K562 (cell line): ENCODE measurements around the gene TRERF1. TPM values are rescaled to one million over a fixed set of nuclear protein-coding genes. Genes with fewer than 3 reads are reported as not detected.

ENCODE experiments used
- ATAC-seq: fragments of 200-7000 bp; cut with Tn5 transposase; 3 replicates; pipeline ENCODE4 v1.9.1; 2020; ENCODE audit warnings: moderate library complexity
- BruUV-seq: library from RNA; stranded (reverse); fragments of 400-500 nt; replicated peaks from 2 replicates; lab custom pipeline; 2021; lab: Mats Ljungman, UMichigan
- CTCF ChIA-PET: fragments of 300-600 bp; formaldehyde crosslinking; extraction: SDS; loops from one replicate; lab custom pipeline; 2021; ENCODE audit warnings: low intra/inter-chr PET ratio; lab: Yijun Ruan, JAX
- POLR2A ChIA-PET: fragments of 300-600, 350-650 bp; sonication (Branson Sonifier 250); formaldehyde crosslinking; extraction: SDS; loops from one replicate; lab custom pipeline; 2021; ENCODE audit warnings: antibody characterized with exemption, inconsistent platforms; lab: Yijun Ruan, JAX
- DNase-seq, 4 experiments: peaks; one replicate each; pipeline versions ENCODE4 v3.0.0 to v3.0.0-alpha.2; 2011 to 2018; ENCODE audit warnings: low spot score in 3 of 4, mixed read lengths in 3 of 4; ENCODE audit errors: extremely low read depth in 1 of 4
- FAIRE-seq: peaks from 2 replicates; lab custom pipeline; 2011; peaks lifted over from hg19 to GRCh38; lab: Jason Lieb, UNC
- H2AFZ ChIP-seq: 2 replicates; pipeline ENCODE4 v1.6.0; 2011; ENCODE audit warnings: low read depth, low read length, control low read depth, inconsistent platforms
- H3K27ac ChIP-seq: fragments of 200-600 bp; 3 replicates; pipeline ENCODE4 v1.8.0; 2011; ENCODE audit warnings: low read depth, mild to moderate bottlenecking, control low read depth, inconsistent platforms, low read length, moderate library complexity, mixed read lengths; ENCODE audit errors: extremely low read depth
- H3K27me3 ChIP-seq, 2 experiments: fragments of 300-600 bp in 1 of 2; 2 replicates in 1 of 2; 3 replicates in 1 of 2; pipeline versions ENCODE4 v1.6.0 to v1.8.0; 2011; ENCODE audit warnings: inconsistent platforms in 2 of 2, low read length in 2 of 2, mild to moderate bottlenecking in 1 of 2, mixed read lengths in 1 of 2, moderate library complexity in 1 of 2; ENCODE audit not compliant: control insufficient read depth in 2 of 2, insufficient read depth in 2 of 2
- H3K36me3 ChIP-seq: fragments of 300-600 bp; 3 replicates; pipeline ENCODE4 v1.8.0; 2011; ENCODE audit warnings: mild to moderate bottlenecking, low read length, inconsistent platforms; ENCODE audit not compliant: control insufficient read depth, insufficient read depth
- H3K4me1 ChIP-seq, 2 experiments: fragments of 200-600 bp in 1 of 2; replicated peaks in 1 of 2; 2 replicates in 1 of 2; 3 replicates in 1 of 2; pipeline versions ENCODE4 v1.5.1 to v1.8.0; 2011; ENCODE audit warnings: inconsistent platforms in 2 of 2, low read length in 2 of 2, mild to moderate bottlenecking in 1 of 2, mixed read lengths in 1 of 2, moderate library complexity in 1 of 2; ENCODE audit not compliant: control insufficient read depth in 2 of 2, insufficient read depth in 2 of 2
- H3K4me2 ChIP-seq: 2 replicates; pipeline ENCODE4 v1.6.1; 2011; ENCODE audit warnings: low read length, control low read depth, inconsistent platforms, mixed read lengths; ENCODE audit not compliant: insufficient read depth
- H3K4me3 ChIP-seq: fragments of 200-600 bp; sonication (generic), shearing (Covaris generic); 2 replicates; pipeline ENCODE4 v1.5.1; 2016; ENCODE audit warnings: control low read depth, inconsistent platforms
- H3K79me2 ChIP-seq: fragments of 200-600 bp; 3 replicates; pipeline ENCODE4 v1.8.0; 2011; ENCODE audit warnings: low read length, inconsistent platforms; ENCODE audit not compliant: control insufficient read depth, insufficient read depth
- H3K9ac ChIP-seq, 2 experiments: 2 replicates each; pipeline versions ENCODE4 v1.6.0 to v1.6.1; 2011; ENCODE audit warnings: low read depth in 2 of 2, low read length in 2 of 2, control low read depth in 1 of 2, inconsistent platforms in 1 of 2, mild to moderate bottlenecking in 1 of 2, mixed read lengths in 1 of 2; ENCODE audit not compliant: insufficient read depth in 1 of 2
- H3K9me1 ChIP-seq: one replicate; pipeline ENCODE4 v1.6.0; 2011; ENCODE audit warnings: inconsistent platforms, mild to moderate bottlenecking, low read length, moderate library complexity; ENCODE audit not compliant: control insufficient read depth, insufficient read depth
- H3K9me3 ChIP-seq: replicated peaks from 2 replicates; pipeline ENCODE4 v1.5.1; 2011; ENCODE audit warnings: low read depth, low read length, inconsistent platforms; ENCODE audit not compliant: control insufficient read depth, insufficient read depth
- H4K20me1 ChIP-seq: replicated peaks from 2 replicates; pipeline ENCODE4 v1.6.1; 2011; ENCODE audit warnings: low read length, inconsistent platforms, mixed read lengths; ENCODE audit not compliant: control insufficient read depth, insufficient read depth
- ERF ChIP-seq: fragments of 450-650 bp; formaldehyde crosslinking; IDR thresholded peaks from 2 replicates; pipeline ENCODE4 v1.4.0; 2020; ENCODE audit warnings: mild to moderate bottlenecking, mixed read lengths
- HSF4 ChIP-seq: fragments of 250-450 bp; sonication (Bioruptor Pico); IDR thresholded peaks from 2 replicates; pipeline ENCODE4 v2.1.2; 2022; ENCODE audit warnings: mild to moderate bottlenecking, moderate library complexity, borderline replicate concordance
- MEIS2 ChIP-seq: fragments of 450-650 bp; IDR thresholded peaks from 2 replicates; pipeline ENCODE4 v1.6.1; 2014; ENCODE audit warnings: mild to moderate bottlenecking; ENCODE audit not compliant: partially characterized antibody
- MTF1 ChIP-seq: fragments of 250-450 bp; sonication (Bioruptor Pico); IDR thresholded peaks from 2 replicates; pipeline ENCODE4 v1.9.0; 2021; ENCODE audit warnings: moderate library complexity, mild to moderate bottlenecking, inconsistent platforms, borderline replicate concordance
- NKRF ChIP-seq: fragments of 450-650 bp; IDR thresholded peaks from 2 replicates; pipeline ENCODE4 v1.6.1; 2016; ENCODE audit warnings: borderline replicate concordance
- PURB ChIP-seq: sonication (generic); formaldehyde crosslinking; IDR thresholded peaks from 2 replicates; pipeline ENCODE4 v1.9.0; 2021; ENCODE audit warnings: low read depth, mild to moderate bottlenecking, missing genetic modification reagents
- RAD21 ChIP-seq, 2 experiments: fragments of 250-450 bp in 1 of 2; fragments of 450-650 bp in 1 of 2; sonication (Bioruptor Pico) in 1 of 2; formaldehyde crosslinking in 1 of 2; IDR thresholded peaks in 1 of 2; conservative IDR thresholded peaks in 1 of 2; 2 replicates each; pipeline versions ENCODE4 v1.4.0 to v1.8.0; 2020 to 2022; ENCODE audit warnings: mild to moderate bottlenecking in 2 of 2, moderate library complexity in 1 of 2
- SAFB ChIP-seq: fragments of 200-400 bp; formaldehyde crosslinking; IDR thresholded peaks from 2 replicates; pipeline ENCODE4 v1.6.1; 2017; ENCODE audit warnings: low read depth, low read length, borderline replicate concordance
- SIN3B ChIP-seq: fragments of 450-650 bp; IDR thresholded peaks from 2 replicates; pipeline ENCODE4 v1.6.1; 2017; ENCODE audit warnings: low read depth, mild to moderate bottlenecking, moderate library complexity
- SIX5 ChIP-seq, 2 experiments: IDR thresholded peaks; 2 replicates each; pipeline ENCODE4 v1.6.1; 2011; ENCODE audit warnings: low read length in 2 of 2, borderline replicate concordance in 1 of 2, low read depth in 1 of 2, mild to moderate bottlenecking in 1 of 2, moderate library complexity in 1 of 2; ENCODE audit not compliant: insufficient read depth in 1 of 2
- SRF ChIP-seq, 2 experiments: fragments of 250-450, 450-650 bp in 1 of 2; sonication (Bioruptor Pico) in 1 of 2; sonication (generic) in 1 of 2; formaldehyde crosslinking; IDR thresholded peaks; 2 replicates each; pipeline versions ENCODE4 v1.5.0 to v1.5.1; 2020 to 2022; ENCODE audit warnings: mild to moderate bottlenecking in 1 of 2, missing genetic modification reagents in 1 of 2
- TARDBP ChIP-seq: fragments of 450-650 bp; IDR thresholded peaks from 2 replicates; pipeline ENCODE4 v1.6.1; 2016
- ZNF57 ChIP-seq: fragments of 450-650 bp; formaldehyde crosslinking; IDR thresholded peaks from 2 replicates; pipeline ENCODE4 v1.4.0; 2020; ENCODE audit warnings: mild to moderate bottlenecking, moderate library complexity
- WGBS: fragments of 100-300 bp; shearing (Covaris generic); methylation state at CpG from one replicate; pipeline ENCODE4 v1.1.6; 2016; ENCODE audit warnings: low coverage, mixed read lengths; ENCODE audit not compliant: insufficient coverage; ENCODE audit errors: missing lambda C conversion rate; 5-methylcytosine and 5-hydroxymethylcytosine counted together
- in situ Hi-C: fragments of 300-500 bp; cut with MboI; formaldehyde crosslinking; loops from 4 replicates; pipeline ENCODE4 v1.15.0; 2018; ENCODE audit warnings: inconsistent platforms, mixed read lengths
- intact Hi-C: fragments of 100-400 bp; cut with micrococcal nuclease; formaldehyde crosslinking; loops from 2 replicates; pipeline ENCODE4 v1.14.2; 2022
- polyA plus RNA-seq, 8 experiments: library from polyadenylated mRNA; depleted of rRNA in 4 of 8; stranded (reverse) in 5 of 8; unstranded in 3 of 8; fragments of >200 nt; fragmentation: Nextera tagmentation in 2 of 8; fragmentation: Illumina TruSeq in 1 of 8; extraction: Ambion mirVana in 2 of 8; extraction: Trizol in 1 of 8; gene quantifications; 2 replicates each; pipeline versions ENCODE4 v1.2.1 to v1.2.3, GENCODE V29; 2011 to 2014; ENCODE audit warnings: inconsistent platforms in 1 of 8, missing spikeins in 1 of 8
- total RNA-seq, 7 experiments: library from RNA; depleted of rRNA in 6 of 7; stranded (reverse); fragments of >200 nt in 6 of 7; fragmentation: Illumina TruSeq in 2 of 7; extraction: Trizol in 2 of 7; gene quantifications; 2 replicates each; pipeline versions ENCODE4 v1.2.1 to v1.2.3, GENCODE V29; 2011 to 2021; ENCODE audit warnings: low replicate concordance in 1 of 7

The TRERF1 gene
- total and polyA plus RNA-seq, 9 of the 15 experiments (the other 6 are each of a cell fraction or from before 2014, with no cell fraction given), result 0.04 to 0.20 (median 0.07) TPM; not detected in 3

- no peak for TF ChIP-seq MTF1 (CRISPR knock-in tag)
- no peak for TF ChIP-seq HSF4 (CRISPR knock-in tag)
- no peak for TF ChIP-seq NKRF
- TF ChIP-seq RAD21 (CRISPR knock-in tag; conservative IDR thresholded peaks at IDR 0.05 in 1 of 2, IDR thresholded peaks at IDR 0.05 in 1 of 2), result no peak
These were observed 194.1 kb downstream of the TRERF1 start (continued) for GRCh38 chr6:42257614-42258013.

- CTCF ChIA-PET, result no interaction called here
- Histone ChIP-seq H2AFZ (no peak overlapping the region), H3K9me1 (no peaks in the 10 kb centered on the region), H3K4me1 (peaks cover 9 to 15% of the 10 kb centered on the region in 2 experiments), H3K27ac (no peak overlapping the region), H3K4me3 (no peak overlapping the region), H3K79me2 (no peaks in the 10 kb centered on the region), H3K36me3 (no peaks in the 10 kb centered on the region), H3K4me2 (no peak overlapping the region), H3K9ac (no peak overlapping the region)
- DNase-seq (no peak), ATAC-seq (no peak)
- no TSS peak for BruUV-seq
- 0% methylated on average over 3 of the region's 3 CpGs for WGBS
- intact Hi-C loops, result no loop called here
- in situ Hi-C loops, result no loop called here
- TF ChIP-seq ERF (CRISPR knock-in tag) (no peak), TARDBP (no peak), MEIS2 (no peak), SIN3B (no peak), SIX5 (IDR thresholded peaks at IDR 0.05; ENCODE audit: borderline replicate concordance in 1 of 2, insufficient read depth in 1 of 2, low read depth in 1 of 2, low read length in 2 of 2) (no peak), ZNF57 (CRISPR knock-in tag) (no peak), PURB (CRISPR knock-in tag) (no peak), SRF (CRISPR knock-in tag; IDR thresholded peaks at IDR 0.05) (no peak), SAFB (no peak)
- TF ChIP-seq, all 486 proteins: peak for 0
- POLR2A ChIA-PET, result no interaction called here
- Histone ChIP-seq H3K9me3 (no peaks in the 10 kb centered on the region), H3K27me3 (peaks cover 35 to 54% of the 10 kb centered on the region in 2 experiments), H4K20me1 (no peaks in the 10 kb centered on the region)
- no peak for FAIRE-seq
These were observed 194.7 kb downstream of the TRERF1 start for GRCh38 chr6:42257063-42257462.
